Fibroblast of lung (primary cell): ENCODE measurements around the gene STMP1. TPM values are rescaled to one million over a fixed set of nuclear protein-coding genes. Genes with fewer than 3 reads are reported as not detected.
A peak's percentile ranks its signal among the peaks of the same experiment; 100 is the strongest.

Experiments
- DNase-seq, 2 donors: peaks; one replicate each; pipeline versions ENCODE4 v3.0.0 to v3.0.0-alpha.2; 2010; ENCODE audit warnings: low read depth in 2 of 2
- H2AFZ ChIP-seq: 2 replicates; pipeline ENCODE4 v1.5.1; 2012; ENCODE audit warnings: low read length, control low read depth, inconsistent platforms
- H3K27ac ChIP-seq: 2 replicates; pipeline ENCODE4 v1.5.1; 2011; ENCODE audit warnings: low read length, control low read depth; ENCODE audit not compliant: insufficient read depth
- H3K27me3 ChIP-seq: 2 replicates; pipeline ENCODE4 v1.5.1; 2011; ENCODE audit warnings: mild to moderate bottlenecking, low read length; ENCODE audit not compliant: control insufficient read depth, insufficient read depth
- H3K36me3 ChIP-seq: 2 replicates; pipeline ENCODE4 v1.5.1; 2011; ENCODE audit warnings: low read length; ENCODE audit not compliant: control insufficient read depth, insufficient read depth
- H3K4me1 ChIP-seq: 2 replicates; pipeline ENCODE4 v1.5.1; 2011; ENCODE audit warnings: low read length; ENCODE audit not compliant: control insufficient read depth, insufficient read depth; ENCODE audit errors: extremely low read depth
- H3K4me2 ChIP-seq: 2 replicates; pipeline ENCODE4 v1.5.1; 2011; ENCODE audit warnings: low read length, control low read depth; ENCODE audit not compliant: insufficient read depth; ENCODE audit errors: extremely low read depth
- H3K4me3 ChIP-seq, 4 experiments: fragments of 200-600 bp in 1 of 4; sonication (generic) in 1 of 4; replicated peaks in 1 of 4; 2 replicates each; pipeline ENCODE4 v1.5.1; 2011 to 2016; ENCODE audit warnings: low read length in 4 of 4, low read depth in 3 of 4, mild to moderate bottlenecking in 3 of 4, control low read depth in 2 of 4, inconsistent platforms in 1 of 4, mixed read lengths in 1 of 4; ENCODE audit not compliant: insufficient read depth in 1 of 4; ENCODE audit errors: control extremely low read depth in 1 of 4
- H3K79me2 ChIP-seq: 2 replicates; pipeline ENCODE4 v1.5.1; 2012; ENCODE audit warnings: mild to moderate bottlenecking, low read length, inconsistent platforms; ENCODE audit not compliant: control insufficient read depth, insufficient read depth
- H3K9ac ChIP-seq: 2 replicates; pipeline ENCODE4 v1.5.1; 2011; ENCODE audit warnings: mild to moderate bottlenecking, low read length, control low read depth; ENCODE audit not compliant: insufficient read depth
- H3K9me3 ChIP-seq: 2 replicates; pipeline ENCODE4 v1.5.1; 2012; ENCODE audit warnings: low read depth, low read length; ENCODE audit not compliant: control insufficient read depth, insufficient read depth
- H4K20me1 ChIP-seq: 2 replicates; pipeline ENCODE4 v1.5.1; 2011; ENCODE audit warnings: low read length; ENCODE audit not compliant: control insufficient read depth, insufficient read depth; ENCODE audit errors: extremely low read depth
- EZH2 ChIP-seq: IDR thresholded peaks from 2 replicates; pipeline ENCODE4 v1.5.1; 2012; ENCODE audit warnings: low read length, control low read depth, mild to moderate bottlenecking; ENCODE audit errors: missing control alignments
- polyA plus RNA-seq, 2 donors: library from polyadenylated mRNA; depleted of rRNA in 1 of 2; stranded (reverse) in 1 of 2; unstranded in 1 of 2; fragments of >200 nt; gene quantifications; 2 replicates each; pipeline ENCODE4 v1.2.1, GENCODE V29; 2011 to 2012; ENCODE audit warnings: missing spikeins in 1 of 2
- total RNA-seq: library from RNA; depleted of rRNA; stranded (reverse); fragments of >200 nt; gene quantifications from 2 replicates; pipeline ENCODE4 v1.2.1, GENCODE V29; 2014
- TF ChIP-seq, protein P1 (sequence below), 2 donors: IDR thresholded peaks in 1 of 2; conservative IDR thresholded peaks in 1 of 2; 1 replicate in 1 of 2; 2 replicates in 1 of 2; pipeline ENCODE4 v1.5.1; 2011 to 2012; ENCODE audit warnings: low read length in 2 of 2, control low read depth in 1 of 2, inconsistent platforms in 1 of 2, low read depth in 1 of 2, mild to moderate bottlenecking in 1 of 2

STMP1 gene
- total and polyA plus RNA-seq, 2 donors (not counting 1 experiment from before 2014, with no cell fraction given) = 16.7 to 50.6 TPM

DNA sequence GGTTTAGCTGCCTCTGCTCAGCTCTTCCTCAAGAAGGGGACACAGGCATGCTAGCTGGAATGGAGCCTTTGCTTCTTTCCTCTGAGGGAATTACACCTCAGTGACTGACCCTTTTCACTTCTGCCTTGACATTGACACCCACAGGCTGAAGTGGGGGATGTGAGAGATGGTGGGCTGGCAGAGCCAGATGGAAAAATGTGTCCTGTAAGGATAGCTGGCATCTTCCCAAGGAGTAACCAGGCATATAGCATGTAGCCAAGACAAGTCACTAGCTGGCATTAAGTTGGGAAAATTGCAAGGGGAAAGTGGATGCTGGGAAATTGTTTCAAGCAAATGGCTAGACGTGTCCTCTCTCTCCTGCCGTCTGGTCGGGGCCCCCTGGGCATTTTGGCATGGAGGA lies 19.9 kb downstream of the STMP1 start:
- Histone ChIP-seq H3K4me1 (peaks cover 19% of the 10 kb centered on the region), H2AFZ (no peak overlapping the region), H3K27me3 (no peaks in the 10 kb centered on the region), H3K27ac (no peak overlapping the region), H3K4me2 (no peak overlapping the region), H3K79me2 (peaks cover 8% of the 10 kb centered on the region), H3K9ac (no peak overlapping the region), H3K36me3 (peaks cover 10% of the 10 kb centered on the region), H3K9me3 (no peaks in the 10 kb centered on the region), H4K20me1 (no peaks in the 10 kb centered on the region), H3K4me3 (no peak overlapping the region)
- no peak for DNase-seq
- TF ChIP-seq, protein P1, sequence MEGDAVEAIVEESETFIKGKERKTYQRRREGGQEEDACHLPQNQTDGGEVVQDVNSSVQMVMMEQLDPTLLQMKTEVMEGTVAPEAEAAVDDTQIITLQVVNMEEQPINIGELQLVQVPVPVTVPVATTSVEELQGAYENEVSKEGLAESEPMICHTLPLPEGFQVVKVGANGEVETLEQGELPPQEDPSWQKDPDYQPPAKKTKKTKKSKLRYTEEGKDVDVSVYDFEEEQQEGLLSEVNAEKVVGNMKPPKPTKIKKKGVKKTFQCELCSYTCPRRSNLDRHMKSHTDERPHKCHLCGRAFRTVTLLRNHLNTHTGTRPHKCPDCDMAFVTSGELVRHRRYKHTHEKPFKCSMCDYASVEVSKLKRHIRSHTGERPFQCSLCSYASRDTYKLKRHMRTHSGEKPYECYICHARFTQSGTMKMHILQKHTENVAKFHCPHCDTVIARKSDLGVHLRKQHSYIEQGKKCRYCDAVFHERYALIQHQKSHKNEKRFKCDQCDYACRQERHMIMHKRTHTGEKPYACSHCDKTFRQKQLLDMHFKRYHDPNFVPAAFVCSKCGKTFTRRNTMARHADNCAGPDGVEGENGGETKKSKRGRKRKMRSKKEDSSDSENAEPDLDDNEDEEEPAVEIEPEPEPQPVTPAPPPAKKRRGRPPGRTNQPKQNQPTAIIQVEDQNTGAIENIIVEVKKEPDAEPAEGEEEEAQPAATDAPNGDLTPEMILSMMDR (conservative IDR thresholded peaks at IDR 0.05 in 1 of 2, IDR thresholded peaks at IDR 0.05 in 1 of 2; ENCODE audit: low read depth in 1 of 2, low read length in 2 of 2) = no peak
- no peak for TF ChIP-seq EZH2

DNA sequence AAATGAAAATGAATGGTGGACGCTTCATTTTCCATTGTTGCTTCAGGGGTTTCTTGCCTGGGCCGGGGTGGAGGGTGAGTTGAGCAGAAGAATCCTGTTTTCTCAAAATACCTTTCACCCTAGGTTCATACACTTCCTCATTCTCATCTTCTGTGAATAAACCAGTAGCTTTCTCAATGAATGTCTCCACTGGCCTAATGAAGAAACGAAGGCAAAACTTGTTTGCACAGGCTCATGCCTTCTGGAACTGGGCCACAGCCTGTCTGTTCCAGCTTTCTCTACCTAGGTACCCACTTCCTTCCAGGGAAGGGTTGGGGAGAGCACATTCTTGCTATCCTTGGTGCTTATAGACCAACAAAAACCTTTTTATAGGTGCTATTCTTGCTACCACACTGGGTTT lies 21.3 kb downstream of the STMP1 start:
- H3K27me3 ChIP-seq = no peaks in the 10 kb centered on the region
- H3K79me2 ChIP-seq = peaks cover 5% of the 10 kb centered on the region
- no peak overlapping the region for H2AFZ ChIP-seq
- DNase-seq = no peak
- no peaks in the 10 kb centered on the region for H3K9me3 ChIP-seq
- no peak overlapping the region for H3K27ac ChIP-seq
- no peak for TF ChIP-seq EZH2
- TF ChIP-seq, protein P1 (conservative IDR thresholded peaks at IDR 0.05 in 1 of 2, IDR thresholded peaks at IDR 0.05 in 1 of 2; ENCODE audit: low read depth in 1 of 2, low read length in 2 of 2) = no peak
- no peak overlapping the region for H3K4me3 ChIP-seq
- peaks cover 8% of the 10 kb centered on the region for H3K36me3 ChIP-seq
- H3K4me1 ChIP-seq = peaks cover 15% of the 10 kb centered on the region
- H3K4me2 ChIP-seq = no peak overlapping the region
- no peak overlapping the region for H3K9ac ChIP-seq
- no peaks in the 10 kb centered on the region for H4K20me1 ChIP-seq

DNA sequence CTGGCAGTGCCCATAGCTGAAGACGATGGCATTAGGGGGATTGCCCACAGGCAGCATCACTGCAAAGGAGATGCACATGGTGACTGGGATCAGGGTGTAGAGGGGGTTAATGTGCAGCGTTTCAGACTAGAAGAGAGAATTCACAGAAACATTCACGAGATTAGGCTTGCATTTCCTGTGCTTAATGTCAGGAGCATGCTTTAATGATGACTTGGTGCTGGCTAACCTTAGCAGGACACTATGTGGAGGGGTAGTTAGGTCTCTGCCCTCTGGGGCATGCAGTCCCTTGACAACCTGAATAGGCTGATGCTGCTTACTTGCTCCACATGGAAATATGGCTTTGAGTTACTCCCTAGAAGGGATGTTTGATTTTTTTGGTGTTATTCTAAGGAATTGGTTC lies 21.8 kb downstream of the STMP1 start:
- Histone ChIP-seq H3K4me1 (peaks cover 14% of the 10 kb centered on the region), H3K4me2 (no peak overlapping the region), H3K36me3 (peaks cover 8% of the 10 kb centered on the region), H3K79me2 (peaks cover 5% of the 10 kb centered on the region), H3K27ac (no peak overlapping the region), H3K9ac (no peak overlapping the region), H3K4me3 (no peak overlapping the region), H4K20me1 (no peaks in the 10 kb centered on the region), H2AFZ (no peak overlapping the region), H3K9me3 (no peaks in the 10 kb centered on the region), H3K27me3 (no peaks in the 10 kb centered on the region)
- DNase-seq = peak in 1 of 2 donors; percentile 65
- TF ChIP-seq, protein P1 (conservative IDR thresholded peaks at IDR 0.05 in 1 of 2, IDR thresholded peaks at IDR 0.05 in 1 of 2; ENCODE audit: low read depth in 1 of 2, low read length in 2 of 2) = no peak
- no peak for TF ChIP-seq EZH2
